ENCODE measurements around the gene HOXC6.

HOXC6 gene

DNA sequence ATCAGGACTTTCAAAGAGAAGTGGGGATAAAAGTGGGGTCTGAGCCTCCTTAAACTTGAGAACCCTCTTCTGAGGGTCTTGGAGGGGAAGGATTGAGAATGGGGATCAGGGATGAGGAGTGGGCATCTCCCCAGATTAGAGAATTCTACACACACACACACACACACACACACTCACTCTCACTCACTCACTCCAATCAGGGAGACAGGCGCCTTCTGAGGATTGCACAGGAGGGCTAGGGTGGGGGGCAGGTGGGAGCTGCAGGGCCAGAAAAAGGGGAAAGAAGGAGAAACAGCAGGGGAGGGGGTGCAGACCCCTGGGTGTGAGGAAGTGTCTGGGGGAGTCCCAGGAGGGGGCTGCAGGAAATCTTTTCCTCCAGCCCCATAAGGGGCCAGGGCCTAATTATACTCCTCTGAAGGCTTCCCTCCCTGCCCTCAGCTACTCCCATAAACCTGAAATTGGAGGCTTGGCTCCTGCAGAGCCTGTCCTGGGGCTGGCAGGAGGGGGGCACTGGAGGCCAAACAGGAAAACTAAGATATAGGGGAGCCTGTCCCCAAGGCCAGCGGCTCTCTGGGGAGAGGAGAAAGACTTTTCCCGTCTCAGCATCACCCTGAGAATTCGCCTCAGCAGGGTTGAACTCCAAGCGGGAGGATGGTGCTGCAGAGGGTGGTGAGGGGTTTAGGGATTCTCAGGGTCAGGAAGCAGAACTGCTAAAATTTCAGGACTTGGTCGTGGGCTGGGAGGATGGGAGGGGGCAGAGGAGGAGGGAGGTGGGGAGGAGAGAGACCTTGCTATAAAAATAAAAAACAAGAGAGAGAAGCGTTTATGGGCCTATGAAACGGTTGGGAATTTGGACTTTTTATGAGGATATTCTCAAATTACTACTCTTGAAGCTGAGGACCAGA is 26.7 kb upstream of the HOXC6 start:
- DNase-seq (ENCODE audit: extremely low read depth, low read depth), result no peak
- TF ChIP-seq, protein P1, sequence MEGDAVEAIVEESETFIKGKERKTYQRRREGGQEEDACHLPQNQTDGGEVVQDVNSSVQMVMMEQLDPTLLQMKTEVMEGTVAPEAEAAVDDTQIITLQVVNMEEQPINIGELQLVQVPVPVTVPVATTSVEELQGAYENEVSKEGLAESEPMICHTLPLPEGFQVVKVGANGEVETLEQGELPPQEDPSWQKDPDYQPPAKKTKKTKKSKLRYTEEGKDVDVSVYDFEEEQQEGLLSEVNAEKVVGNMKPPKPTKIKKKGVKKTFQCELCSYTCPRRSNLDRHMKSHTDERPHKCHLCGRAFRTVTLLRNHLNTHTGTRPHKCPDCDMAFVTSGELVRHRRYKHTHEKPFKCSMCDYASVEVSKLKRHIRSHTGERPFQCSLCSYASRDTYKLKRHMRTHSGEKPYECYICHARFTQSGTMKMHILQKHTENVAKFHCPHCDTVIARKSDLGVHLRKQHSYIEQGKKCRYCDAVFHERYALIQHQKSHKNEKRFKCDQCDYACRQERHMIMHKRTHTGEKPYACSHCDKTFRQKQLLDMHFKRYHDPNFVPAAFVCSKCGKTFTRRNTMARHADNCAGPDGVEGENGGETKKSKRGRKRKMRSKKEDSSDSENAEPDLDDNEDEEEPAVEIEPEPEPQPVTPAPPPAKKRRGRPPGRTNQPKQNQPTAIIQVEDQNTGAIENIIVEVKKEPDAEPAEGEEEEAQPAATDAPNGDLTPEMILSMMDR (IDR thresholded peaks at IDR 0.05; ENCODE audit: low read depth, low read length), result no peak

DNA sequence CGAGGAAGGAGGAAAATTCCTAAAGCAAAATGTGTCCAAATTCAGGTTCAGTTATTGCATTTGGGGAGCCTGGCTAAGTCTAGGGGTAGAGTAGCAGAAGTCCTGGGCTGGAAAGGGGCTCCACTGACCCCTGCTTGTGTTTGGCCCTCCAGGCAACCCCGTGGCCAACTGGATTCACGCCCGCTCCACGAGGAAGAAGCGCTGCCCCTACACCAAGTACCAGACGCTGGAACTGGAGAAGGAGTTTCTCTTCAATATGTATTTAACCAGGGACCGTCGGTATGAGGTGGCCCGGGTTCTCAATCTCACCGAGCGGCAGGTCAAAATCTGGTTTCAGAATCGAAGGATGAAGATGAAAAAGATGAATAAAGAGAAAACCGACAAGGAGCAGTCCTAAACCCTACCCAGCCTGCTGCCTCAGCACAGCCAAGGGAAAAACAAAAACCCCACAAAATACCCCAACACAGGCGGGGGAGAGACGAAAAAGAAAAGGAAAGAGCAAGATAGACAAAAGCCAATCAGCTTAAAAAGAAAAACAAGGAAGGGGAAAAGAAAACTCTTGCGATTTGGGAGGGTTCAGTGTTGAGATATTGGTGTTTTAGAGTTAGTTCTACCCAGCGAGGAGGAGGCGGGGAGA is 25.8 kb upstream of the HOXC6 start:
- TF ChIP-seq, protein P1 (IDR thresholded peaks at IDR 0.05; ENCODE audit: low read depth, low read length), result no peak
- DNase-seq (ENCODE audit: extremely low read depth, low read depth), result no peak

DNA sequence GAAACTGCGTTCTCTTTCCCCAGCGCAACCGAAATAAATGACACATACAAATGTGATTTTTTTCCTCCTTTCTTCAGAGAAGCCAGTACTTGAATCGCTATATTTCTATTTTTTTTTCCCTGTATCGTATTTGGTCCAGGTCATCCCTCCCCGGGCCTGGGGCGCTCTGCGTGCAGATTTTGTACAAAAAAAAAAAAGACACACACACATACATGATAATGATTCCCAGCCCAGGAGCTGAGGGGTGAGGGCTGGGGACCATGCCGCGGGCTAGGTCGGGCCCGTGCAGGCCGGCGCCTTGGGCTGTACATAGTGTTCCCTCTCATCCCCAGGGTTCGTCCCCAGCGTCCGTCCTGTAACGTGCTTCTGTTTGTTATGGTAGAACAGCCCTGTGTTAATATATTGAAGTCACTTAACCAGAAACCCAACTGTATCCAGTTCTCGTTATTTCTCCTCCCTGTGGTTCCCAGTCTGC is 25.3 kb upstream of the HOXC6 start:
- no peak for DNase-seq (ENCODE audit: extremely low read depth, low read depth)
- TF ChIP-seq, protein P1 (IDR thresholded peaks at IDR 0.05; ENCODE audit: low read depth, low read length), result no peak

DNA sequence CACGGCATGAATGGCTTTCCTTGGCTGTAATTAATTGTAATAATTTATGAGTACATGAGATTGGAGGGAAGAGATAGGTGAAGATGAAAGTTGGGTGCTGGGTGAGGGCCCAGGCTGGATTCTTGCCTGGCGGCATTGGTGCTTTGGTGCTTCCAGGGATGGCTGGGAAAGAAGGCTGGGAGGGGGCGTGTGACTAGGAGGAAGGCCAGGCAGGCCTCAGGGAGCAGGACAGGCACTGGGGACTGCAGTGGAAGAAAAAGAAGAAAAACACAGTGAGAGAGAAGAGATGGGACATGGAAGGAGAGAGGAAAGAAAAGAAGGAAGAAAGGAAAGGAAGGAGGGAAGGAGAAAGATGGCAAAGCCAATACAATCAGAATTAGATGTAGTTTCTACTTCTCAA is 24.6 kb upstream of the HOXC6 start:
- no peak for DNase-seq (ENCODE audit: extremely low read depth, low read depth)
- TF ChIP-seq, protein P1 (IDR thresholded peaks at IDR 0.05; ENCODE audit: low read depth, low read length), result no peak

DNA sequence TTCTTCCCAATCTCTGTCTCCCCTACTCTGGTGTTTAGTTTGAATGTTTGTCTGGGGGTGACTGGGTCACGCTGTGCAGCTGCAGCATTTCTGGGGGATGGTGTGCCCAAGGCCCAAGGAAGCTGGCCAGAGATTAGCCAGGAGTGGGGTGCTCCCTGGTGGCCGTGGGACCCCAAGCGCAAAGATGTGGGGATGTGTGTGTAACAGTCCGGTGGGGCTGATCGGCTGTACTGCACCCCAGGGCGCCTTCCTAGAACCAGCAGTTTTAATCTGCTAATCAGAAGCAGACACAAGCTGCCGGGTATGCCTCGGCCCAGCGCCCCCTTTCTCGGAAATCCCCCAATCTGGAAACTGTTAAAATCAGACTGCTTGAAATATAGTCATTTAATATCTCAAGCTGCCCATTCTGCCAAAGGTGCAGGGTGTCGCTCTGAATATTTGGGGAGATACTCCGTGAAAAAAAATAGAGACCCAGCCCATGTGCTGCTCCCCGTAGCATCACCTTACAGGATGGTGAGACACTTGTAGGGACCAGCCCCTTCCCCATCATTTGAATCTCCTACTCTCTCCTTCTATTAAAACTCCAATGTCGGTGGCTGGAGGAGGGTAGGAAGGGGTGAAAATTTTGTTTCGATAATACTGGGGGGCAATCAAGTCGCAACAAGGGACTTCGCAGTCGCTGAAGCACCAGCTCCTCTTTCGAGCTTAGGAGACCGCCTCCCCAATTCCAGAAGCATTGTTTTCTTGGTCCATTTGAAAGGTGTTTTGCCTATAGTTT is 24.0 kb upstream of the HOXC6 start:
- DNase-seq (ENCODE audit: extremely low read depth, low read depth), result no peak
- TF ChIP-seq, protein P1 (IDR thresholded peaks at IDR 0.05; ENCODE audit: low read depth, low read length), result no peak

DNA sequence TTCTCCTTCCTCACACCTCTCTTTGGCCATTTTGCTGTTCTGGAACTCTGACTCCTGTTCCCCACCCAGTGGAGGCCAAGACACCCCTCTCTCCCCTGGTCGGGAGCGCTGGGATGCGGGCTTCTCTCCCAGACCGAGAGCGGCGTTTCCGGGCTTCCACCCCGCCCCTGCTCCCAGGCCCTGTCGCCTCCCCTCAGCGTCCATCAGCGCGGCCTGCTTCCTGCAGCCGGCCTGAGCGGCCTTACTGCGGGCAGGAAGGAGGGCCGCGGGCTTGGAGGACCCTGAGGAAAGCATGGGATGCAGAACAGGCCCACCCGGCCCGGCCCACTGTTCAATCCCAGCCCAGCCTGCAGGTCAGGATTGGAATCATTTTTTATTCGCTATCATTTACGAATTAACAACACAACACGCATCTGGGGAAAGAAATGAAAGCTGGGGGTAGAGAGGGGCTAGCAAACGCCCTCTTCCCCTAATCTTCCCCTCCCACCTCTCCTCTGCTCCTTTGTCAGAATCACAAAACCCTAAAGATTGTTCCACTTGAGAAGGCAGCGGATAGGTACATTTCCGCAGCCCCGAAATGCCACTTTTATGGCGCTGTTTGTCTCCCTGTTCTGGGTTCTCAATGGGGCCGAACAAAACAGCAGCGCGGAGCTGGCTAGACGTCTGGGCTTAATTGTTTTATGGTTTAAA is 23.3 kb upstream of the HOXC6 start:
- no peak for DNase-seq (ENCODE audit: extremely low read depth, low read depth)
- TF ChIP-seq, protein P1 (IDR thresholded peaks at IDR 0.05; ENCODE audit: low read depth, low read length), result no peak

All from AG09319 (cell line).